ENCODE measurements around the gene ATG4B.

ATG4B gene

GRCh38 chr2:241597561-241597960, 39.9 kb upstream of the ATG4B start:
- no peak overlapping the region for H3K27ac ChIP-seq

DNA sequence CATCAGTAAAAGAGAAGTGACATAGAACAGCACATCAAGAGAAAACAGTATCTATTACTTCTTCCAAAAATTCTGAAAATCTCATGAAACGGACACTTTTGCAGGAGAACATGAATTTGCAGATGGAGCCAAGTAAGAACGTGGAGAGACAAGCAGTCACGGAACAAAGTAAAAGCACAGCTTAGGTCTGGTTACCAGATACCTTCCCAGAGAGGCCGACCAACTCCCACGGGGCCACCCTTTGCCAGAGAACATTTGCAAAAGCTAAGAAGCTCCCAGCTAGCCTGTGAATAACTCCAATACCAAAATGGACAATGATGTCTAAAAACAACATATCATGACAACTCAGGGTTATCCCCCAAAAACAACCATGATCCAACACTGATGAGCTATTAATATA, 39.4 kb upstream of the ATG4B start:
- POLR2A ChIA-PET (ENCODE audit: low non-redundant PET): no interaction called here
- TF ChIP-seq, protein P1, sequence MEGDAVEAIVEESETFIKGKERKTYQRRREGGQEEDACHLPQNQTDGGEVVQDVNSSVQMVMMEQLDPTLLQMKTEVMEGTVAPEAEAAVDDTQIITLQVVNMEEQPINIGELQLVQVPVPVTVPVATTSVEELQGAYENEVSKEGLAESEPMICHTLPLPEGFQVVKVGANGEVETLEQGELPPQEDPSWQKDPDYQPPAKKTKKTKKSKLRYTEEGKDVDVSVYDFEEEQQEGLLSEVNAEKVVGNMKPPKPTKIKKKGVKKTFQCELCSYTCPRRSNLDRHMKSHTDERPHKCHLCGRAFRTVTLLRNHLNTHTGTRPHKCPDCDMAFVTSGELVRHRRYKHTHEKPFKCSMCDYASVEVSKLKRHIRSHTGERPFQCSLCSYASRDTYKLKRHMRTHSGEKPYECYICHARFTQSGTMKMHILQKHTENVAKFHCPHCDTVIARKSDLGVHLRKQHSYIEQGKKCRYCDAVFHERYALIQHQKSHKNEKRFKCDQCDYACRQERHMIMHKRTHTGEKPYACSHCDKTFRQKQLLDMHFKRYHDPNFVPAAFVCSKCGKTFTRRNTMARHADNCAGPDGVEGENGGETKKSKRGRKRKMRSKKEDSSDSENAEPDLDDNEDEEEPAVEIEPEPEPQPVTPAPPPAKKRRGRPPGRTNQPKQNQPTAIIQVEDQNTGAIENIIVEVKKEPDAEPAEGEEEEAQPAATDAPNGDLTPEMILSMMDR (conservative IDR thresholded peaks at IDR 0.05; ENCODE audit: low read depth): no peak
- CTCF ChIA-PET: interaction anchor here (0.6 to 1.6 kb wide), 6 partner anchors 48 to 590 kb away, joined by 3 to 6 read pairs (median 4); partner anchors contain the start of gene STK25
- H3K27ac ChIP-seq: no peak overlapping the region
- no peak for DNase-seq (ENCODE audit: low spot score)

More at GRCh38 chr2:241597561-241597960, 39.9 kb upstream of the ATG4B start:
- ChIA-PET CTCF (interaction anchor here (0.6 kb wide), 2 partner anchors 302 to 590 kb away, joined by 3 to 5 read pairs; no protein-coding TSS in a partner anchor), POLR2A (ENCODE audit: low non-redundant PET) (no interaction called here)
- TF ChIP-seq, protein P1 (conservative IDR thresholded peaks at IDR 0.05; ENCODE audit: low read depth): no peak
- no peak for DNase-seq (ENCODE audit: low spot score)

- no peak for DNase-seq (ENCODE audit: low spot score)
These were observed 39.0 kb upstream of the ATG4B start for GRCh38 chr2:241598487-241598886.

GRCh38 chr2:241599615-241600014, 37.9 kb upstream of the ATG4B start:
- POLR2A ChIA-PET (ENCODE audit: low non-redundant PET): interaction anchor here (0.6 kb wide), 2 partner anchors 10 to 187 kb away, joined by 3 read pairs; no protein-coding TSS in a partner anchor

More at GRCh38 chr2:241598487-241598886, 39.0 kb upstream of the ATG4B start:
- TF ChIP-seq, protein P1 (conservative IDR thresholded peaks at IDR 0.05; ENCODE audit: low read depth): peak; percentile 37
- ChIA-PET CTCF (interaction anchor here (0.6 to 1.6 kb wide), 7 partner anchors 48 to 590 kb away, joined by 3 to 6 read pairs (median 3); partner anchors contain the start of gene STK25), POLR2A (ENCODE audit: low non-redundant PET) (no interaction called here)
- H3K27ac ChIP-seq: no peak overlapping the region

GRCh38 chr2:241601841-241602240, 35.7 kb upstream of the ATG4B start:
- DNase-seq (ENCODE audit: low spot score): no peak
- TF ChIP-seq, protein P1 (conservative IDR thresholded peaks at IDR 0.05; ENCODE audit: low read depth): no peak
- ChIA-PET POLR2A (ENCODE audit: low non-redundant PET) (no interaction called here), CTCF (no interaction called here)
- no peak overlapping the region; the same call in 1 of the 2 replicates for H3K27ac ChIP-seq

More at GRCh38 chr2:241599615-241600014, 37.9 kb upstream of the ATG4B start:
- CTCF ChIA-PET: interaction anchor here (1.6 kb wide), 1 partner anchor 92 kb away, joined by 6 read pairs; the partner anchor contains the start of gene STK25
- no peak overlapping the region for H3K27ac ChIP-seq
- no peak for DNase-seq (ENCODE audit: low spot score)
- TF ChIP-seq, protein P1 (conservative IDR thresholded peaks at IDR 0.05; ENCODE audit: low read depth): no peak

DNA sequence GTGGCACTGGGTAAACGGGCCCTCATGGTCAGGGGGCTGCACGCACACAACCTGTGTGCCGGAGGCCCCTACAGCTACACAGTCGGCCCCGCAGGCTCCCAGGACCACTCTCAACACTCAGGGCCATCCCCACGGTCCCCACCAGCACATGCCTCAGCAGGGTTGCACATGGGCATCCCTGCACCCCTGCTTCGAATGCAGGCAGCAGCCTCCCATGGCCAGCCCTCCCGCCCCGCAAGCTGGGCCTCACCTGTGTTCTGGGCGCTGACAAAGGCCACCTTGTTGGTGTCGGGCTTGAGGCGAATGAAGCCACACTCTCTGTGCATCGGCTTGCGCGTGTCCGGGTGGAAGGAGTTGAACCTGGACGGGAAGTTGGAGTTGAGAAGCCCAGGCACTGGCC, 34.8 kb upstream of the ATG4B start:
- H3K27ac ChIP-seq: no peak overlapping the region
- TF ChIP-seq, protein P1 (conservative IDR thresholded peaks at IDR 0.05; ENCODE audit: low read depth): no peak
- CTCF ChIA-PET: no interaction called here
- POLR2A ChIA-PET (ENCODE audit: low non-redundant PET): no interaction called here
- no peak for DNase-seq (ENCODE audit: low spot score)
